HepG2 (cell line): ENCODE measurements around the gene ZNF134. TPM values are rescaled to one million over a fixed set of nuclear protein-coding genes. Genes with fewer than 3 reads are reported as not detected.
A peak's percentile ranks its signal among the peaks of the same experiment; 100 is the strongest.

Source experiments
- EHMT2 ChIP-seq: fragments of 200-600 bp; sonication (generic); IDR thresholded peaks from 2 replicates; pipeline ENCODE4 v1.7.0; 2017; ENCODE audit warnings: antibody characterized with exemption, low read depth, low read length, borderline replicate concordance
- FOXA3 ChIP-seq: IDR thresholded peaks from 2 replicates; pipeline ENCODE4 v1.6.1; 2016; ENCODE audit warnings: missing genetic modification reagents, missing compliant biosample characterization
- ISL2 ChIP-seq: sonication (generic); formaldehyde crosslinking; IDR thresholded peaks from 2 replicates; pipeline ENCODE4 v1.5.0; 2020; ENCODE audit warnings: missing genetic modification reagents
- KDM4B ChIP-seq: sonication (generic); formaldehyde crosslinking; IDR thresholded peaks from 2 replicates; pipeline ENCODE4 v1.4.0; 2020; ENCODE audit warnings: missing genetic modification reagents
- MAX ChIP-seq: IDR thresholded peaks from 2 replicates; pipeline ENCODE4 v1.6.1; 2012; ENCODE audit warnings: inconsistent platforms
- MEIS1 ChIP-seq: sonication (generic); formaldehyde crosslinking; IDR thresholded peaks from 2 replicates; pipeline ENCODE4 v1.9.0; 2021; ENCODE audit warnings: mild to moderate bottlenecking, missing genetic modification reagents, moderate library complexity, borderline replicate concordance
- YY1 ChIP-seq: IDR thresholded peaks from 2 replicates; pipeline ENCODE4 v1.6.1; 2011; ENCODE audit warnings: low read length, low read depth, moderate library complexity, mild to moderate bottlenecking; ENCODE audit not compliant: insufficient read depth, insufficient replicate concordance
- ZNF337 ChIP-seq: sonication (generic); formaldehyde crosslinking; IDR thresholded peaks from 2 replicates; pipeline ENCODE4 v1.5.1; 2020; ENCODE audit warnings: missing genetic modification reagents, low read depth, mild to moderate bottlenecking, borderline replicate concordance
- ZNF367 ChIP-seq: sonication (generic); formaldehyde crosslinking; IDR thresholded peaks from 2 replicates; pipeline ENCODE4 v1.4.0; 2020; ENCODE audit warnings: missing genetic modification reagents, borderline replicate concordance
- ZNF746 ChIP-seq: sonication (generic); formaldehyde crosslinking; IDR thresholded peaks from 2 replicates; pipeline ENCODE4 v1.8.0; 2022; ENCODE audit warnings: mild to moderate bottlenecking, missing genetic modification reagents
- polyA plus RNA-seq, 8 experiments: library from polyadenylated mRNA; depleted of rRNA in 3 of 8; stranded (reverse) in 7 of 8; unstranded in 1 of 8; fragments of >200 nt; fragmentation: Illumina TruSeq in 4 of 8; extraction: Trizol in 4 of 8; gene quantifications; 2 replicates each; pipeline versions ENCODE4 v1.2.1 to v1.2.3, GENCODE V29; 2011 to 2016; ENCODE audit warnings: low read depth in 4 of 8, missing spikeins in 1 of 8, mixed read lengths in 1 of 8; ENCODE audit not compliant: insufficient read depth in 1 of 8
- total RNA-seq, 5 experiments: library from RNA; depleted of rRNA; stranded (reverse); fragments of >200 nt; fragmentation: Illumina TruSeq; extraction: Trizol; gene quantifications; 2 replicates each; pipeline ENCODE4 v1.2.3, GENCODE V29; 2016; ENCODE audit warnings: low read depth in 1 of 5
- TF ChIP-seq, protein P1 (sequence below): sonication (generic); formaldehyde crosslinking; IDR thresholded peaks from 2 replicates; pipeline ENCODE4 v1.5.0; 2020; ENCODE audit warnings: mild to moderate bottlenecking, missing genetic modification reagents, borderline replicate concordance
- TF ChIP-seq, protein P2 (sequence below): sonication (generic); formaldehyde crosslinking; IDR thresholded peaks from 2 replicates; pipeline ENCODE4 v1.5.1; 2020; ENCODE audit warnings: mild to moderate bottlenecking, missing genetic modification reagents, moderate library complexity

ZNF134 gene
- total and polyA plus RNA-seq, 2 of the 13 experiments (the other 11 are each of a cell fraction or from before 2014, with no cell fraction given), result 6.8 to 17.1 TPM

- no peak for TF ChIP-seq EHMT2
- no peak for TF ChIP-seq ZNF746 (CRISPR knock-in tag)
- TF ChIP-seq FOXA3 (CRISPR knock-in tag), result no peak
- TF ChIP-seq, protein P1, sequence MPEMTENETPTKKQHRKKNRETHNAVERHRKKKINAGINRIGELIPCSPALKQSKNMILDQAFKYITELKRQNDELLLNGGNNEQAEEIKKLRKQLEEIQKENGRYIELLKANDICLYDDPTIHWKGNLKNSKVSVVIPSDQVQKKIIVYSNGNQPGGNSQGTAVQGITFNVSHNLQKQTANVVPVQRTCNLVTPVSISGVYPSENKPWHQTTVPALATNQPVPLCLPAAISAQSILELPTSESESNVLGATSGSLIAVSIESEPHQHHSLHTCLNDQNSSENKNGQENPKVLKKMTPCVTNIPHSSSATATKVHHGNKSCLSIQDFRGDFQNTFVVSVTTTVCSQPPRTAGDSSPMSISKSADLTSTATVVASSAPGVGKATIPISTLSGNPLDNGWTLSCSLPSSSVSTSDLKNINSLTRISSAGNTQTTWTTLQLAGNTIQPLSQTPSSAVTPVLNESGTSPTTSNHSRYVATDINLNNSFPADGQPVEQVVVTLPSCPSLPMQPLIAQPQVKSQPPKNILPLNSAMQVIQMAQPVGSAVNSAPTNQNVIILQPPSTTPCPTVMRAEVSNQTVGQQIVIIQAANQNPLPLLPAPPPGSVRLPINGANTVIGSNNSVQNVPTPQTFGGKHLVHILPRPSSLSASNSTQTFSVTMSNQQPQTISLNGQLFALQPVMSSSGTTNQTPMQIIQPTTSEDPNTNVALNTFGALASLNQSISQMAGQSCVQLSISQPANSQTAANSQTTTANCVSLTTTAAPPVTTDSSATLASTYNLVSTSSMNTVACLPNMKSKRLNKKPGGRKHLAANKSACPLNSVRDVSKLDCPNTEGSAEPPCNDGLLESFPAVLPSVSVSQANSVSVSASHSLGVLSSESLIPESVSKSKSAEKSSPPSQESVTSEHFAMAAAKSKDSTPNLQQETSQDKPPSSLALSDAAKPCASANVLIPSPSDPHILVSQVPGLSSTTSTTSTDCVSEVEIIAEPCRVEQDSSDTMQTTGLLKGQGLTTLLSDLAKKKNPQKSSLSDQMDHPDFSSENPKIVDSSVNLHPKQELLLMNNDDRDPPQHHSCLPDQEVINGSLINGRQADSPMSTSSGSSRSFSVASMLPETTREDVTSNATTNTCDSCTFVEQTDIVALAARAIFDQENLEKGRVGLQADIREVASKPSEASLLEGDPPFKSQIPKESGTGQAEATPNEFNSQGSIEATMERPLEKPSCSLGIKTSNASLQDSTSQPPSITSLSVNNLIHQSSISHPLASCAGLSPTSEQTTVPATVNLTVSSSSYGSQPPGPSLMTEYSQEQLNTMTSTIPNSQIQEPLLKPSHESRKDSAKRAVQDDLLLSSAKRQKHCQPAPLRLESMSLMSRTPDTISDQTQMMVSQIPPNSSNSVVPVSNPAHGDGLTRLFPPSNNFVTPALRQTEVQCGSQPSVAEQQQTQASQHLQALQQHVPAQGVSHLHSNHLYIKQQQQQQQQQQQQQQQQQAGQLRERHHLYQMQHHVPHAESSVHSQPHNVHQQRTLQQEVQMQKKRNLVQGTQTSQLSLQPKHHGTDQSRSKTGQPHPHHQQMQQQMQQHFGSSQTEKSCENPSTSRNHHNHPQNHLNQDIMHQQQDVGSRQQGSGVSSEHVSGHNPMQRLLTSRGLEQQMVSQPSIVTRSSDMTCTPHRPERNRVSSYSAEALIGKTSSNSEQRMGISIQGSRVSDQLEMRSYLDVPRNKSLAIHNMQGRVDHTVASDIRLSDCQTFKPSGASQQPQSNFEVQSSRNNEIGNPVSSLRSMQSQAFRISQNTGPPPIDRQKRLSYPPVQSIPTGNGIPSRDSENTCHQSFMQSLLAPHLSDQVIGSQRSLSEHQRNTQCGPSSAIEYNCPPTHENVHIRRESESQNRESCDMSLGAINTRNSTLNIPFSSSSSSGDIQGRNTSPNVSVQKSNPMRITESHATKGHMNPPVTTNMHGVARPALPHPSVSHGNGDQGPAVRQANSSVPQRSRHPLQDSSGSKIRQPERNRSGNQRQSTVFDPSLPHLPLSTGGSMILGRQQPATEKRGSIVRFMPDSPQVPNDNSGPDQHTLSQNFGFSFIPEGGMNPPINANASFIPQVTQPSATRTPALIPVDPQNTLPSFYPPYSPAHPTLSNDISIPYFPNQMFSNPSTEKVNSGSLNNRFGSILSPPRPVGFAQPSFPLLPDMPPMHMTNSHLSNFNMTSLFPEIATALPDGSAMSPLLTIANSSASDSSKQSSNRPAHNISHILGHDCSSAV (CRISPR knock-in tag), result no peak
- peak; percentile 58 for TF ChIP-seq YY1
- TF ChIP-seq KDM4B (CRISPR knock-in tag), result no peak
- TF ChIP-seq ZNF337 (CRISPR knock-in tag), result no peak
- TF ChIP-seq, protein P2, sequence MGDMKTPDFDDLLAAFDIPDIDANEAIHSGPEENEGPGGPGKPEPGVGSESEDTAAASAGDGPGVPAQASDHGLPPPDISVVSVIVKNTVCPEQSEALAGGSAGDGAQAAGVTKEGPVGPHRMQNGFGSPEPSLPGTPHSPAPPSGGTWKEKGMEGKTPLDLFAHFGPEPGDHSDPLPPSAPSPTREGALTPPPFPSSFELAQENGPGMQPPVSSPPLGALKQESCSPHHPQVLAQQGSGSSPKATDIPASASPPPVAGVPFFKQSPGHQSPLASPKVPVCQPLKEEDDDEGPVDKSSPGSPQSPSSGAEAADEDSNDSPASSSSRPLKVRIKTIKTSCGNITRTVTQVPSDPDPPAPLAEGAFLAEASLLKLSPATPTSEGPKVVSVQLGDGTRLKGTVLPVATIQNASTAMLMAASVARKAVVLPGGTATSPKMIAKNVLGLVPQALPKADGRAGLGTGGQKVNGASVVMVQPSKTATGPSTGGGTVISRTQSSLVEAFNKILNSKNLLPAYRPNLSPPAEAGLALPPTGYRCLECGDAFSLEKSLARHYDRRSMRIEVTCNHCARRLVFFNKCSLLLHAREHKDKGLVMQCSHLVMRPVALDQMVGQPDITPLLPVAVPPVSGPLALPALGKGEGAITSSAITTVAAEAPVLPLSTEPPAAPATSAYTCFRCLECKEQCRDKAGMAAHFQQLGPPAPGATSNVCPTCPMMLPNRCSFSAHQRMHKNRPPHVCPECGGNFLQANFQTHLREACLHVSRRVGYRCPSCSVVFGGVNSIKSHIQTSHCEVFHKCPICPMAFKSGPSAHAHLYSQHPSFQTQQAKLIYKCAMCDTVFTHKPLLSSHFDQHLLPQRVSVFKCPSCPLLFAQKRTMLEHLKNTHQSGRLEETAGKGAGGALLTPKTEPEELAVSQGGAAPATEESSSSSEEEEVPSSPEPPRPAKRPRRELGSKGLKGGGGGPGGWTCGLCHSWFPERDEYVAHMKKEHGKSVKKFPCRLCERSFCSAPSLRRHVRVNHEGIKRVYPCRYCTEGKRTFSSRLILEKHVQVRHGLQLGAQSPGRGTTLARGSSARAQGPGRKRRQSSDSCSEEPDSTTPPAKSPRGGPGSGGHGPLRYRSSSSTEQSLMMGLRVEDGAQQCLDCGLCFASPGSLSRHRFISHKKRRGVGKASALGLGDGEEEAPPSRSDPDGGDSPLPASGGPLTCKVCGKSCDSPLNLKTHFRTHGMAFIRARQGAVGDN, result peak; percentile 81
- no peak; the same call in 1 of the 2 replicates for TF ChIP-seq MEIS1 (CRISPR knock-in tag)
- TF ChIP-seq ZNF367 (CRISPR knock-in tag), result no peak
- TF ChIP-seq ISL2 (CRISPR knock-in tag), result 0 out of 2 replicates have a peak, but pooled peaks have one; percentile 58
- TF ChIP-seq MAX, result peak; percentile 79
These were observed 35.4 kb upstream of the ZNF134 start, which contains the start of gene ZNF416 (continued) for GRCh38 chr19:57578487-57579205.
